Raji (cell line): ENCODE measurements around the gene GRM4.

Experiments used
- POLR2A ChIP-seq: IDR thresholded peaks from 2 replicates; pipeline ENCODE4 v1.6.1; 2011; ENCODE audit warnings: low read depth, low read length, control low read depth; ENCODE audit not compliant: insufficient read depth

Gene GRM4

DNA sequence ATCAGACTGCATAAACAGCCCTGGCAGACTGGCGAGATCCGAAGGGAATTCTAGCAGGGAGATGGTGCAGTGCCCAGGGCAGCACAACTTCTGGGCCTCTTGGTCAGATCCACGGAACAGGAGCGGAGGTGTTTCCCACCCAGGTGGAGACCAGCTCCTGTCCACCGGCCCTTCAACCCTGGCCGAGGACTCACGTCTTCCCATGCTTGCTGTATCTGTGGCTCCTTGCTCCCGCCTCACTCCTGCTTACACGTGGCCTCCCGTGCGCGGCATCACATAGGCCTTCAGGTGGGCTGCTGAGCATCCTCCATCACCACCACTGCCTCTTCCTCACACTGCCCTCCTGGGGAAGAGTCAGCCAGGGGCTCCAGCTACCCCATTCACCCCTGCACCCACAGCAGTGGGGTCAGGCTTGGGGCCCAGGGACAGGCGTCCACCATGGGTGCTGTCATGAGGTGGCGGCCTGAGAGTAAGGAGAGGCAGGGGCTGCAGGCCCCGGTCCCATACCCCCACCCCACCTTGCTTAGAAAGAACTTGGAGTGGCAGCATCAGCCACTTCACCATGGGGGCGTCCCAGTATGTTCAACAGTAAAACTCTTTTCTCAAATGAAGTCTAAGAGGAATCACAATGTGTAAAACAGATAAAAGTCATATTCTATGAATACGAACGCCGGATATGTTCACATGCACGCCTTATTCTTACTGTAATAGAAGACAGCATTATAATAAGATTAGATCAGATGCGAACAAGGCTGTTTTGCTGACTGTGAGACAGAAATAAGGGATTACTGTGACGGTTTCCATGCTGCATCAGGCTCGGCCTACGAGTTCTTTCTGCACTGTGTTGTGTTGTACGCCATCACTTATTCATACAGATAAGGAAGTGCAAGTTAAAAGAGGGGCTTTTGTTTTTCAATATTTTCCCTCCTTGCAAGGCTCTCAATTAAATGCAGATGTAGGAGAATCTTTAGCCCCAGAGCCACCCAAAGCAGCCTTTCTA is 165.4 kb downstream of the GRM4 start:
- TF ChIP-seq POLR2A, result no peak

DNA sequence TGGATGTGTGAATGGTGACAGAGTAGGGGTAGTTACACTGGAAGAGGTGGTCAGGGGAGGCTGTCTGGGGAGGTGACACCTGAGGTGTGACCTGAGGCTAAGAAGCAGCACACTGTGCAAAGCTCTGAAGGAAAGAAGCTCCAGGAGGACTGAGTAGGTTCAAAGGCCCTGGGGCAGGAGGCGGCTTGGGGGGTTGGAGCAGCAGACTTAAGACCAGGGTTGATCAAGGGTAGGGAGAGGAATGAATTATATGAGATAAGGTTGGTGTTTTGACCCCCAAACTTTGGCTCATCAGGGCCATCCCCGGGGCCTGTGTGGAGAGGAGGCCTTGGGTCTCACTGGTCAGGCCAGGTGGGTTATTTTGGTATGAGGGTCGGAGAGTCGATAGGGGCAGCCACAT is 166.1 kb downstream of the GRM4 start:
- TF ChIP-seq POLR2A, result no peak

DNA sequence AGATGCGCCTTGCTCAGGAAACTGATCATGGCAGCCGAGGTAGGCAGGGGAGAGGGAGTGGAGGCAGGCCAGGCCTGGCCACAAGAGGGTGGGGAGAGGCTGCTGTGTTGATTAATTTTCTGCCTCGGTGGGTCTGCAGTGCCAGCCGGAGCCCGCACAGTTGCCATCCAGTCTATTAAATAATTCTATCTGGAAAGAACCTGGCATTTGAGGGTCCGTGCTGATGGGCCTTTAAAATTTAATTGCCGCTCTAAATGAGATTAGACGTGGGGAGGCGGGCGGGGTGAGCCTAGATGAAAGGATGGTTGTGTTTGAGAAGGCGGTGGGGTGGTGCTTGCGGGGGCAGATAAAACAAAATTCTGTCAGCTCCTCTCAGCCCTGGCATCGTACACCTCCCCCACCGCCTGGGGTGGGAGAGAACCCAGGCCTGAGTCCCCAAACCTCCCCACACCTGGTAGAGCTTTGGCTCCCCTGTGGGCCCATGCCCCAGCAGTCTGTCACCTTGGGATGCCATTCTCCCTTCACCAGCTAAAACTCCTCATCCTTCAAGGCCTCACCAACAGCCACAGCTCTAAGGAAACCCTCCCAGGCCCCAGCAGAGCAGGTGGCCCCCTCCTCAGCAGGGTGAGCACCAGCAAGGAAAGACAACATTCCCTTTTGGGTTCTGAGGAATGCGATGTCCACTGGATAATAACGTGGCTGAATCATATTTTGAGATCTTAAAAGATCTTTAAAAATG is 167.3 kb downstream of the GRM4 start:
- TF ChIP-seq POLR2A, result no peak

- TF ChIP-seq POLR2A, result no peak
Measured at GRCh38 chr6:33977606-33978411, 168.1 kb downstream of the GRM4 start.

- no peak for TF ChIP-seq POLR2A
Measured at GRCh38 chr6:33976437-33977360, 169.2 kb downstream of the GRM4 start.

DNA sequence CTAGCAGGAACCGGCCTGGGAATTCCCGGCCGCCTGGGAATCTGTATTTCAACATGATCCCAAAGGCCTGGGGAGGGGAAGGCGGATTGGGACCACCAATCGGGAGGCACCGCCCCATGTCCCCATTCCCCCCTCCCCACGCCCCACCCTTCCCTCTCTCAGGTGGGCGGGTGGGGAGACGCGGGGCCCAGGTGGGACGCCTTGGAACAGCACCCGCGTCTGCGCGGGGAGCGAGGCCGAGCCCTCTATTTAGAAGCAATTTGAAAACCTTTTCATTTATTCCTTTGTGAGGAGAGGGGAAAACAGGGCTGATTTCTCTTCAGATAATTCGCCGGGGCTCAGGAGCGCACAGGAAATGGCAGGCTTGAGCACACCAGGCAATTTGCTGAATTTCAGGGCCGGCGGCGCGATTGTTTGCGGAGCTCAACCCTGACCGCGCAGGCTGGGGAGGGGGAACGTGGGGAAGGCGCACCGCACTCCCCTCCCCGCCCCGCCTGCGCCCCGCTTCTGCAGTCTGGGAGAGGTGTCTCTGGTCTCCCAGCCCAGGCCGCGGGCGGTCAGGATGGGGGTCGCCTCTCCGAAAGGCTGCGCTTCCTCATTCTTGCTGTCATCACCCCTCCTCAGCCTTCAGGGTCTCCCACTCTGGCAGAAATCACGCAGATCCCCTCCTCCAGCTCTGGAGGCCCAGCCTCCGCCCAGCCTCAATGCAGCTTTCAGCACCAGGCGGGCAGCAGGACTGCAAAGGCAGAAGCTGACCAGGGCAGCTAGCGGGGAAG is 170.0 kb downstream of the GRM4 start:
- TF ChIP-seq POLR2A, result no peak

GRCh38 chr6:33974471-33974870 is 171.4 kb downstream of the GRM4 start:
- TF ChIP-seq POLR2A, result no peak

DNA sequence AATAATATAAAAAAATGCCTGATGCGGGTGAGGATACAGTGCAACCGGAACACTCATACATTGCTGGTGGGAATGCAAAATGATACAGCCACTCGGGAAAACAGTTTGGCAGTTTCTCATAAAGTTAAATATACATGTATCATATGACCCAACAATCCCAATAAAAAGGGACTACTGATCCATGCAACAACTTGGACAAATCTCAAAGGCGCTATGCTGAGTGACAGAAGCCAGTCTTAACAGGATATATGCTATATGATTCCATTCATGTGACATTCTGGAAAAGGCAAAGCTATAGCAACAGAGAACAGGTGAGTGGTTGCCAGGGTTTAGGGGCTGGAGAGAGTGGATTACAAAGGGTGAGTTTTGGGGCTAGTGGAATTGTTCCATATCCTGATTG is 171.9 kb downstream of the GRM4 start:
- no peak for TF ChIP-seq POLR2A

GRCh38 chr6:33971580-33971979 is 174.3 kb downstream of the GRM4 start:
- no peak for TF ChIP-seq POLR2A
